ENCODE results near the gene SRD5A1.

Gene SRD5A1

GRCh38 chr5:6705088-6705487, 71.8 kb downstream of the SRD5A1 start:
- no peaks in the 10 kb centered on the region for H3K36me3 ChIP-seq (ENCODE audit: insufficient read depth, low read length)
- no peaks in the 10 kb centered on the region for H3K9me3 ChIP-seq (ENCODE audit: low read length)
- H3K4me1 ChIP-seq (ENCODE audit: insufficient read depth, low read length): peaks cover 23% of the 10 kb centered on the region
- H2AFZ ChIP-seq (ENCODE audit: low read depth, low read length): no peak overlapping the region
- H3K27me3 ChIP-seq (ENCODE audit: insufficient read depth, low read length): peaks cover 6% of the 10 kb centered on the region
- no peak overlapping the region for H3K4me3 ChIP-seq (ENCODE audit: low read length)

- Histone ChIP-seq H3K4me3 (ENCODE audit: low read length) (no peak overlapping the region), H3K27me3 (ENCODE audit: insufficient read depth, low read length) (peaks cover 6% of the 10 kb centered on the region), H3K9me3 (ENCODE audit: low read length) (no peaks in the 10 kb centered on the region)
Observed at GRCh38 chr5:6705959-6706358, 72.7 kb downstream of the SRD5A1 start.

GRCh38 chr5:6707852-6708251, 74.6 kb downstream of the SRD5A1 start:
- H3K36me3 ChIP-seq (ENCODE audit: insufficient read depth, low read length): no peaks in the 10 kb centered on the region
- H3K27me3 ChIP-seq (ENCODE audit: insufficient read depth, low read length): peaks cover 6% of the 10 kb centered on the region
- no peak overlapping the region for H2AFZ ChIP-seq (ENCODE audit: low read depth, low read length)
- no peaks in the 10 kb centered on the region for H3K9me3 ChIP-seq (ENCODE audit: low read length)
- peaks cover 10% of the 10 kb centered on the region for H3K4me1 ChIP-seq (ENCODE audit: insufficient read depth, low read length)
- no peak overlapping the region for H3K4me3 ChIP-seq (ENCODE audit: low read length)

More at GRCh38 chr5:6705959-6706358, 72.7 kb downstream of the SRD5A1 start:
- H3K4me1 ChIP-seq (ENCODE audit: insufficient read depth, low read length): peaks cover 14% of the 10 kb centered on the region
- no peak overlapping the region for H2AFZ ChIP-seq (ENCODE audit: low read depth, low read length)
- H3K36me3 ChIP-seq (ENCODE audit: insufficient read depth, low read length): no peaks in the 10 kb centered on the region

- H3K4me3 ChIP-seq (ENCODE audit: low read length): no peak overlapping the region
- peaks cover 6% of the 10 kb centered on the region for H3K27me3 ChIP-seq (ENCODE audit: insufficient read depth, low read length)
- no peak overlapping the region for H2AFZ ChIP-seq (ENCODE audit: low read depth, low read length)
- peaks cover 10% of the 10 kb centered on the region for H3K4me1 ChIP-seq (ENCODE audit: insufficient read depth, low read length)
- H3K36me3 ChIP-seq (ENCODE audit: insufficient read depth, low read length): no peaks in the 10 kb centered on the region
- no peaks in the 10 kb centered on the region for H3K9me3 ChIP-seq (ENCODE audit: low read length)
Observed at GRCh38 chr5:6708814-6709213, 75.6 kb downstream of the SRD5A1 start.

GRCh38 chr5:6710070-6710469, 76.8 kb downstream of the SRD5A1 start:
- H2AFZ ChIP-seq (ENCODE audit: low read depth, low read length): no peak overlapping the region
- peaks cover 14% of the 10 kb centered on the region for H3K4me1 ChIP-seq (ENCODE audit: insufficient read depth, low read length)
- no peaks in the 10 kb centered on the region for H3K36me3 ChIP-seq (ENCODE audit: insufficient read depth, low read length)
- H3K9me3 ChIP-seq (ENCODE audit: low read length): no peaks in the 10 kb centered on the region
- H3K27me3 ChIP-seq (ENCODE audit: insufficient read depth, low read length): peaks cover 6% of the 10 kb centered on the region
- H3K4me3 ChIP-seq (ENCODE audit: low read length): no peak overlapping the region

- H2AFZ ChIP-seq (ENCODE audit: low read depth, low read length): no peak overlapping the region
- no peaks in the 10 kb centered on the region for H3K9me3 ChIP-seq (ENCODE audit: low read length)
- peaks cover 5% of the 10 kb centered on the region for H3K27me3 ChIP-seq (ENCODE audit: insufficient read depth, low read length)
- H3K36me3 ChIP-seq (ENCODE audit: insufficient read depth, low read length): no peaks in the 10 kb centered on the region
- no peak overlapping the region for H3K4me3 ChIP-seq (ENCODE audit: low read length)
- peaks cover 20% of the 10 kb centered on the region for H3K4me1 ChIP-seq (ENCODE audit: insufficient read depth, low read length)
Observed at GRCh38 chr5:6710551-6711318, 77.5 kb downstream of the SRD5A1 start.

GRCh38 chr5:6711409-6712141, 78.3 kb downstream of the SRD5A1 start:
- Histone ChIP-seq H2AFZ (ENCODE audit: low read depth, low read length) (peak overlapping the region; percentile 86), H3K4me3 (ENCODE audit: low read length) (peak overlapping the region; percentile 70), H3K27me3 (ENCODE audit: insufficient read depth, low read length) (peaks cover 3% of the 10 kb centered on the region), H3K4me1 (ENCODE audit: insufficient read depth, low read length) (peaks cover 29% of the 10 kb centered on the region), H3K36me3 (ENCODE audit: insufficient read depth, low read length) (no peaks in the 10 kb centered on the region), H3K9me3 (ENCODE audit: low read length) (no peaks in the 10 kb centered on the region)

GRCh38 chr5:6712142-6712576, 78.9 kb downstream of the SRD5A1 start:
- Histone ChIP-seq H3K36me3 (ENCODE audit: insufficient read depth, low read length) (peaks cover 1% of the 10 kb centered on the region), H2AFZ (ENCODE audit: low read depth, low read length) (peak overlapping the region; percentile 86), H3K4me3 (ENCODE audit: low read length) (peak overlapping the region; percentile 70), H3K9me3 (ENCODE audit: low read length) (no peaks in the 10 kb centered on the region), H3K27me3 (ENCODE audit: insufficient read depth, low read length) (peaks cover 3% of the 10 kb centered on the region), H3K4me1 (ENCODE audit: insufficient read depth, low read length) (peaks cover 34% of the 10 kb centered on the region)

GRCh38 chr5:6712577-6713273, 79.5 kb downstream of the SRD5A1 start:
- Histone ChIP-seq H2AFZ (ENCODE audit: low read depth, low read length) (peak overlapping the region; percentile 86), H3K36me3 (ENCODE audit: insufficient read depth, low read length) (peaks cover 6% of the 10 kb centered on the region), H3K4me3 (ENCODE audit: low read length) (peak overlapping the region; percentile 70), H3K4me1 (ENCODE audit: insufficient read depth, low read length) (peaks cover 40% of the 10 kb centered on the region), H3K27me3 (ENCODE audit: insufficient read depth, low read length) (no peaks in the 10 kb centered on the region), H3K9me3 (ENCODE audit: low read length) (no peaks in the 10 kb centered on the region)

- H2AFZ ChIP-seq (ENCODE audit: low read depth, low read length): peak within 1 kb of the TSS; percentile 86
- H3K4me1 ChIP-seq (ENCODE audit: insufficient read depth, low read length): peaks cover 43% of the 10 kb centered on the region
- H3K27me3 ChIP-seq (ENCODE audit: insufficient read depth, low read length): no peaks in the 10 kb centered on the region
- H3K9me3 ChIP-seq (ENCODE audit: low read length): no peaks in the 10 kb centered on the region
- H3K4me3 ChIP-seq (ENCODE audit: low read length): peak within 1 kb of the TSS; percentile 79
- peaks cover 13% of the 10 kb centered on the region for H3K36me3 ChIP-seq (ENCODE audit: insufficient read depth, low read length)
Observed at GRCh38 chr5:6713274-6714225, 80.3 kb downstream of the SRD5A1 start, which contains the start of gene TENT4A. Gene TENT4A (plus strand): TSS chr5:6713432. CDS start chr5:6713984, 552 bp downstream.

GRCh38 chr5:6714226-6715041, 81.2 kb downstream of the SRD5A1 start:
- H3K9me3 ChIP-seq (ENCODE audit: low read length): no peaks in the 10 kb centered on the region
- H2AFZ ChIP-seq (ENCODE audit: low read depth, low read length): no peak overlapping the region
- H3K27me3 ChIP-seq (ENCODE audit: insufficient read depth, low read length): no peaks in the 10 kb centered on the region
- peaks cover 17% of the 10 kb centered on the region for H3K36me3 ChIP-seq (ENCODE audit: insufficient read depth, low read length)
- peak overlapping the region; percentile 79 for H3K4me3 ChIP-seq (ENCODE audit: low read length)
- H3K4me1 ChIP-seq (ENCODE audit: insufficient read depth, low read length): peaks cover 39% of the 10 kb centered on the region

Measured in neuron (in vitro differentiated cells).